T-helper 1 cell (primary cell): ENCODE results near the gene OR6S1.

Experiments used
- DNase-seq, 5 donors: peaks; one replicate each; pipeline ENCODE4 v3.0.0-alpha.2; 2012 to 2020
- total RNA-seq, 4 donors: gene quantifications; one replicate each; lab custom pipeline; 2026; lab: John Stamatoyannopoulos, UW

Gene OR6S1, protein sequence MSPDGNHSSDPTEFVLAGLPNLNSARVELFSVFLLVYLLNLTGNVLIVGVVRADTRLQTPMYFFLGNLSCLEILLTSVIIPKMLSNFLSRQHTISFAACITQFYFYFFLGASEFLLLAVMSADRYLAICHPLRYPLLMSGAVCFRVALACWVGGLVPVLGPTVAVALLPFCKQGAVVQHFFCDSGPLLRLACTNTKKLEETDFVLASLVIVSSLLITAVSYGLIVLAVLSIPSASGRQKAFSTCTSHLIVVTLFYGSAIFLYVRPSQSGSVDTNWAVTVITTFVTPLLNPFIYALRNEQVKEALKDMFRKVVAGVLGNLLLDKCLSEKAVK
- 0 reads per million in 4 donors for total RNA-seq

- no peak for DNase-seq
Observed at GRCh38 chr14:20641591-20641990, at the start of gene OR6S1. Gene OR6S1, minus strand, starts transcription at chr14:20641691. Its CDS starts 0 bp downstream, at chr14:20641691.

DNA sequence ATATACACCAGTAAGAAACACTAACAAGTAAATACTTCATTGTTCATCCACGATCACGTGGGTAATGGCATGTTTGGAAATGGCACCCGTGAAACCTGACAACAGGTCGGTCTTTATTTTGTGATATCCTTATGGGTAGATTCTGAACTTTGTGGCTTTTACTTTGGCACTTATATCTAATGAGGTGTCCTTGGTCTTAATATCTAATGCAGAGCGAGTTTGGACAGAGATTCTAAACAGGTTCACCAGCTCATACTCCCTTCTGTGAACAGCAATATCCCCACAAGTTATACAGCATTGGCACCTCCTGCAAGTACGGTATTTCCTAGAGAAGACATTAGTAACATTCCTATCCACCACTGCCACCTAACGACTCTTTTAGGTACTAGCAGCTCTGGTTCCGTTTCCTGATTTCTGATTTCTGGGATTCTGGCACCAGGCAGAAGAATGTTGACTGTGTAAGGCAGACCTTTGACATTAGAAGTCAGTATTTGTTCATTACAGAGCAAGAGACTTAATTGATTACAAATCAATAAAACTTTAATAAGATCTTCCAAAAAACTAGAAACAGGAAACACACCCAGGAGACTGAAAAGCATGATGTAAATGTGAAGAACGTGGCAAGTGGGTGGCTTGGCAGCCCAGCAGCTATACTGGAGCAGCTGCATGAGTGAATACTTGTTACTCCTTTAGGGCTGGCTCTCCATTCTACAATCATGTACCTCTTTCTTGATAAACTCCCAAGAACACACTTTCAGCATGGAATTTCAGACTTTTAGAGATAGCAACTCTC, 49.6 kb upstream of the OR6S1 start:
- peak in 4 of 5 donors; percentile 9 to 74 (median 40) for DNase-seq

GRCh38 chr14:20688167-20688839, 46.8 kb upstream of the OR6S1 start, which contains the start of gene ANG:
Gene ANG, plus strand, starts transcription at chr14:20688764. Its CDS starts 4,801 bp downstream, at chr14:20693565.
- no peak for DNase-seq

DNA sequence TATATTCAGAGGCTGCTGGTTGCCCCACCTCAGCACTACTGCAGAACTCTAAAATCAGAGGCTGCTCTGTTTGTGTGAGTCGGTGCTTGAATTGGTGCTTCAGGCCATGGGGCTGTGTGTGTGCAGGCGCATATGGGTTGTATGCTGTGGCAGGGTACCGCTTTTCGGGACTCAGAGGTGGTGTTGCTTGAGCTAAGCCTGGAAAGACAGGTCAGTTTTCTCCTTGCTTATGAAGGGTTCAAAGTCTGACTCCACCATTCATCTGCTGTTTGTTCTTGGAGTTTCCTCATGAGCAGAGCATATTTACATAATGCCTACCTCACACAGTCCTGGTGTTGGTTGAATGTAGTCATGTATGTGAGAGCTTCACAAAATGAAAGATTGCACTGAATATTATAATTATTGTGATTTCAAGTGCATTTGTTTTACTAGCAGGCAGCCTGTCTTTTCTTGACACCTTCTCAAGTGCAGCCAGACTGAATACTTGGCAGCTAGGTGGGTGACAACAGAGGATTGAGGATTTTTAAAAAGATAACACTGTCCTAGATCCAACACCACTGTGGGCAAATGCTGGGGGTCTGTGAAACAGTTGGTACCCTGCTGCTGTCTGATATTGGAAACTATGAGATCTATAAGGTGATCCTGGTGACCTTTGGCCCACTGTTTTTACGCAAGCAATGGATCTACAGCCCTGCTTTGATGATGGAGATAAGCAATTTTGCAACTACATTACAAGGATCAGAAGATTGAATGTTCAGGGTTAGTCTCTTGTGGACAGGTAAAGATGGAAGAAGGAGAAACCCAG, 46.1 kb upstream of the OR6S1 start:
- no peak for DNase-seq

GRCh38 chr14:20686386-20687143, 45.1 kb upstream of the OR6S1 start:
- no peak for DNase-seq

DNA sequence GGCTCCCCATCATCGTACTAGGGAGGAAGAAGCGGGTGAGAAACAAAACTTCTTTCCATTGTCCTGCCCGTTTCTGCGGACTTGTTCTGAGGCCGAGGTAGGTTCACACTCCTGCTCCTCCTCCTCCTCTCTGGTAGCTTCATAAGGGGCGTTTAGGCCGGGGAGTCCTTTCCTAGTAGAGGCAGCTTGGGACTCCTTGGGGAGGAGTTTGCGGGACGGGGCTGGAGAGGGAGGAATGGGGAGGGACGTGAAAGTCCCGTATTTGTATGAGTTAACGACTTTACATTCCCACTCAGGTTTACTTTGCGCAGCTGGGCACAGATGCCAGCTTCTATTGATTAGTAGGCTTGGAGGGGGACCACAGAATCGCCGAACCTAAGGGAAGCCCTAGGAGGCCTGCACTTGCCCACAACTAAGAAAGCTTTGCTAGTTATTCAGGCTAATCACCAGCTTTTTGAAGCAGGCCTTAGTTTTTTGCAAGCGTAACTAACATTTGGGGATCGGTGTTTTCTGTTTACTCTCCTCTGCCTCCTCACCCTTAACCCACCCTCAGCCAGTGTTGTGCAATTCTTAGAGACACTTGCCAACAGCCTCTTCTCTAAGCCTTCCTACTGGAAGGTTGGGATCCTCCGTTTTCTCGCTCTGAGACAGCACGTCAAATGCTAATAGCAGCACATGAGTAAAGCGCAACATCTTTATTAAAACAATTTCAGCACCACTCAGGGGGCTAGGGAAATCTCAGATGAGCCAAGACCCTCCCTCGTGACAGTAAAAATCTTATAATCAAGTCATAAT, 43.4 kb upstream of the OR6S1 start:
- DNase-seq, result no peak

DNA sequence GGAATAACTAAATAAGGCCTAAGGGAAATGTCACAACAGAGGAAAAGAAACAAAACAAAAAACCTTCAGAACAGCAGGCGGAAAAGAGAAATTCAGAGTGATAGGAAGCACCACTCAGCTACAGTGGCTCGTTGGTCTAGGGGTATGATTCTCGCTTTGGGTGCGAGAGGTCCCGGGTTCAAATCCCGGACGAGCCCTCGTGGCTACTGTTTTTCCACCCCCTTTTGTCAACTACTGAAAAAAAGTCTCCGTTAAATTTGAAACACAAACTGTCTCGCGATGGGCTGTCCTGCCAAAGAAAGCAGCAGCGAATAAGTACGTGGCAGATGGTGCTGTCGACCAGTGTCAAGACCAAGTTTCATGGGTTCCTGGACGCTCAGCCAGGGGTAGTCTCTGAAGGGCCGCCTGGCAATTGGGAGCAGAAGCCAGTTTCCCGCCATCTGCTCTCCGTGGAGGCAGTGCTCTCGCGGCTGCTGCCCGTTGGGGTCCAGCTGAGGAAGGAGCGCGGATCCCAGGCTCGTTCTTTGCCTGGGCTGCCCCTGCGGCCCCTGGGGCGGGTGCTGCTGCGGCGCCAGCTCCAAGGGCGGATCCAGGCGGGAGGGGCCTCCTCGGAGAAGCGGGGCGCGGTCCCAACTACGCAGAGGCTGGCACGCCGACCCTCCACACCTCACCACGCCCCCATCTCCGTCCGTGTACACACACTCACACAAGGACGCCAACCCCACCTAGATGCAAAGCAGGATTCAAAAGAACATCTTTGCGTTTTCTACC, 42.6 kb upstream of the OR6S1 start, which contains the start of gene RNASE4:
RNASE4 (plus strand) TSS at position 670 of the 771 bp plus-strand sequence. CDS start 14,812 bp downstream, outside the sequence.
- DNase-seq, result peak; percentile 45 to 84 (median 73)

DNA sequence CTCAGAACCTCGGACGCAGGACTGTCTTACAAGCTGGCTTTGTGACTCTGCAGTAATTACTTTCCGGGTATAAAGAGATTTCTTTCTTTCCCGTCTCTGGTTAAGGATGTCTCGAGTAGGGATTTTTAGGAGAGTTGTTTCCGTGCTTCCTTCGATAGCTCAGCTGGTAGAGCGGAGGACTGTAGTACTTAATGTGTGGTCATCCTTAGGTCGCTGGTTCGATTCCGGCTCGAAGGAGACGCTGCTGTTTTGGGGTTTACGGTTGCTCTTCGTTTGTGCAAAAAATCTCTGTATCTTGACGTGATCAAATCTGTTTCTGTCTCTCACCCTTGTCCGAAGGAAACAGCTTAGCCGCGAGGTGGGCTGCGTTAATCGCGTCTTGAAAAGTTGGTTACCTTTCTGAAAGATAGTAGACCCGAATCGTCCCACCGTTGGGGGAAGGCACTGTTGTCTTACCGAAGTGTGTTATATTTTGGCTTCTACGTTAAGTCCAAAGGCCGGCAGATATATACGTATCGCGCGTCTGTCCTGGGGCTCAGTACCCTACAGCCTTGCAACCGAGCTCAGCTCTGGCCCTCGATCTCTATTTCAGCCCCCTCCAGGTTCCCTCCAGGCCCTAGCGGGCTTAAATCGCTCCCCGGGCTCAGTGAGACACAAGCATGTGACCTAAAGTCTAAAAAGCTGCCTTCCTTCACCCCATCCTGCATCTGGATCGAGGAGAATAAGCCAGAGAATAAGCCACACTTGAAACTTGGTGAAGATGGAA, 41.8 kb upstream of the OR6S1 start:
- peak in 4 of 5 donors; percentile 53 to 87 (median 64) for DNase-seq

DNA sequence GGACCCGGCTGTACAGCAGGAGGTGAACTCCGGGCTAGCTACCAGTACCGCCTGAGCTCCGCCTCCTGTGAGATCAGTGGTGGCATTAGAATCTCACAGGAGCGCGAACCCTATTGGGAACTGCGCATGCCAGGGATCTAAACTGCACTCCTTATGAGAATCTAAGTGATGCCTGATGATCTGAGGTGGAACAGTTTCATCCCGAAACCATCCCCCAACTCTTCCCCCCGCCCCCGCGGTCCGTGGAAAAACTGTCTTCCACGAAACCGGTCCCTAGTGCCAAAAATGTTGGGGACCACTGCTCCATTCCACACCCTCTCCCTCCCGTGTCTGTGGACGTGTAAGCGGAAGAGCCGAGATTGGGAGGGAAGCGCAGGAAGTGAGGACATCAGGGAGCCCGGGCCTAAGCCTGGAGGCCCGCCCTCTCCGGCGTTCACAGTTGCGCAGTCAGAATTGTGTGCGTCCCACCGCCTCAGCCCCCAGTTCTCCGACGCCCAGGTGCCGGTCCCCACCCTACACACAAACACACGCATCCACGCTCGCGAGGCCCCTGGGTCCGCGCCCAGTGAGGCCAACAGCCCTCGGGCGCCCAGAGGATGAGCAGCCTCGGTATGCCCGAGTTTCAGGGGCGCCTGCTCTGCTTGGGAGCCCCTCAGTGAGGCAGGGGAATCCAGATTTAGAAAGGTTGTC, 41.1 kb upstream of the OR6S1 start:
- DNase-seq, result peak; percentile 63 to 88 (median 76)

GRCh38 chr14:20682127-20682434, 40.6 kb upstream of the OR6S1 start:
- no peak for DNase-seq

GRCh38 chr14:20681348-20682126, 40.0 kb upstream of the OR6S1 start:
- DNase-seq, result peak; percentile 35 to 91 (median 73)

DNA sequence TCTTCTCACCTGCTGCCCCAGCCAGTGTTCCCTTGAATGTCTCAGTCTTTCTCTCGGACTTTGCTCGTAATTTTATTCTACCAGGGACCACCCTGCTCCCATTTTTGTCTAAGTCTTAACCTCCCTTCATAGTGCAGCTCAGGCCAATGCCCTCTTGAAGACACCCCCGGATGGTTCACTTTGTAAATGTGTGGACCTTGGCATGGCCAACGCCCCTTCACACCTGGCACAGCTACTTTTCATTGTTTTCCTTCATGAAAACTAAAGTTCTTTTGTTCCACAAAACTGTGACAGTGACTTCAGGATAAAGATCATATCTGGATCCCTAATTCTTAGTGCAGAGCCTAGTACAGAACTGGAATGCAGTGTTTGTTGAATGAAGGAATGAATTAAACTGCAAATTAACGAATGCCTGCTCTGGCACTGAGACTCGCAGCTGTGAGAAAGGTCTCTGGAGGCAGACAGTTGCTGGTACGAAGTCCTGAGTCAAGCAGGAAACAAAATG, 39.4 kb upstream of the OR6S1 start:
- DNase-seq, result peak in 1 of 5 donors; percentile 42

DNA sequence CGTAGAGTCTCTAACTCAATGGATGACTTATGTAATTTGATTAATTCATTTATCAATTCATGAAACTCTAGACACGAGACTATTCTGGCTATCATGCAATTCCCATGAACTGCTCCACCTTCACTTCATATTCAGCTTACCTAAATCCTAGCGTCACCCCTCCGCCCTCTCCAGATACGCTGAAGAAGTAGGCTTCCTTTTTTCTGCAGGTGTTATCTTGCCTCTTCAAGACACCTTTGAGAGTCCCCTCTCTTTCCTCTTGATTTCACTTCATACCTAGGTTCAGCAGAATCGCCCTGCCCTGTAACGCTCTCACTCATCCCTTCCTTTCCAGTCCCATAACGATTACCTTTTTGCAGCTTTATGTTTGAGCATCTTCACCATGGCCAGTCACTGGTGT, 38.9 kb upstream of the OR6S1 start:
- no peak for DNase-seq

- DNase-seq, result no peak
Observed at GRCh38 chr14:20679907-20680306, 38.4 kb upstream of the OR6S1 start.

- no peak for DNase-seq
Observed at GRCh38 chr14:20676072-20676471, 34.6 kb upstream of the OR6S1 start.

- DNase-seq, result no peak
Observed at GRCh38 chr14:20675669-20676068, 34.2 kb upstream of the OR6S1 start.

GRCh38 chr14:20671597-20672283, 30.2 kb upstream of the OR6S1 start:
- DNase-seq, result peak in 1 of 5 donors; percentile 52
